ENCODE measurements around the gene OSGEP.
A peak's percentile ranks its signal among the peaks of the same experiment; 100 is the strongest.

The OSGEP gene

DNA sequence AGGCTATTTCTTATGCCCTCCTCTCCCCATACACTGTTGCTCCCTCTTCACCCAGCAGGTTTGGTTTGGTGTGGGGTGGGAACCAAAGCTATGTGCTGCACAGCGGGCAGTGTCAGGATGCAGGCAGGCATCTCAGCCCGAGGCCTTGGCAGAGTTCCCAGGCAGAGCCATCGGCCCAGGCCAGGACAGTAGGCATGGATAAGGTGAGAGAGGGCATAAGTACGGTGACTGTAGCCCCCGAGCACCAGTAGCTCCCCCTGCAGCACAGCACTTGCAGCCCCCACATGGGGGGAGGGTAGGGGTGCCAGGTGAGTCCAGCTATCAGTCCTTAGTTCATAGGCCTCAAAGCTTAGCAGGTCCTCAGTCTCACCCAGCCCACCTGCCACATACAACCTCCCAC is 25.8 kb downstream of the OSGEP start:
- no peak for DNase-seq

DNA sequence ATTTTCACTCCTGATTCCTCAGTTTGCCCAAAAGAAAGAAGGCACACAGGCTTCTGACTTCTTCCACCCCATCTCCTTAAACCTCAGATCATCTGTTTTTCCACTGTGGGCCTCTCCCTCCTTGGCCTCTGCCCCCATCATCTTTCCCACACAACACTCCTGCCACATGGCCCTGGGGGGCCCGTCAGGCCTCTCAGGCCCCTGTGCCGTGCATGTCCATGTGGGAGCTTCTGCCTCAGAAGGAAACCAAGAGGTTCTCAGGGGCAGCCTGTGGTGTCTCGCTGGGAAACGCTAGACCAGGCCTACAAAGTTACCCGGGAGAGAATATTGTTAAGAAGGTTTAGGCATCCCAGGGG is 26.6 kb downstream of the OSGEP start:
- DNase-seq, result no peak

DNA sequence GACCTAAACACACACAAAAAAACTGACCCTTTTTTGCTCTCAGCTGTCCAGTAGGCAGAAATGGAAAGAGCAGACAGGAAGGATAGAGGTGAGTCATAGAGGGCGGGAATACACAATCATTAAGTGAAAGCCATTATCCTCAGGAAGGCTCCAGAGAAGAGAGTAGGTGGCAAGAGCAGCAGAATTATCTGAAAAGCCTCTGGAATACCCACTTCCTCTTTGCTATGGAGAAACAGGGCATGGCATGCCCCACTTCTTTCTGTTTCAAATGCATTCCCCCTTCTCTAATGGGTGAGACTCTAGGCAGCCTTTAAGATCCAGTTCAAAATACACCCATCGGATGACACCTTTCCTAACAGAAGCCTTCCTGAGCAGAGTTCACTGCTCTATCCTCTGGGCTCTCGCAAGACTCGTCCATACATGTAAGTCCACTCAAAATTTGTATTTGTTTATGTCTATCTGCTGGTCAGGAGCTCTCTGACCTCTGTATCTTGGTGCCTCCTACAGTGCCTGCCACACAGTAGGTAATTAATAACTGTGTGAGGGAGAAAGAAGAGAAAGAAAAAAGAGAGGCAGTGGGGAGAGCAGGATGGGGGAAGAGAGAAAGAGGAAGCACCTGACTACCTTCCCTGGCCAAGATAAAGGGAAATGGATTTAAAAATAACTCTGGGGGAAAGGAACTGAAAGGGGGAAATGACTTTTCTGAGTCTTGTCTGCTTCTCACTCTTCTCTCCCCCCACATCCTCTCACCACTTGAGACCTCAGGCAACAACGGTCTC is 27.2 kb downstream of the OSGEP start:
- no peak for DNase-seq

DNA sequence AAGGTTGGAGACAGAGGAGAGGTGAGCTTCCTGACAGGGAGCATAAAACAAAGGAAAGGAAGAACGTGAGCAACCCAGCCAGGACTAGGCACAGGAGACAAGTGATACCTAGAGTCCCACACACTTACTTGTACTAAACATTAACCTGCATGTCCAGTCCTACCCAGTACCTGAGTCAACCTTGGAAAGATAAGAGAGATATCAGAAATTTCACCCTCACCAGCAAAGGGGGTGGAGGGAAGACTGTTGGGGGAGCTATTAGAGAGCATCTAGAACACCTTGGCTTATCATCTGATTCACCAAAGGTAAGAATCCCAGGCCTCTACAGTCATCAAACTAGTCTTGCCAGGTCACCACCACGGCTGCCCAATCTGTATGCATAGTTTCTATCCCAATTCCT is 29.8 kb downstream of the OSGEP start:
- no peak for DNase-seq

DNA sequence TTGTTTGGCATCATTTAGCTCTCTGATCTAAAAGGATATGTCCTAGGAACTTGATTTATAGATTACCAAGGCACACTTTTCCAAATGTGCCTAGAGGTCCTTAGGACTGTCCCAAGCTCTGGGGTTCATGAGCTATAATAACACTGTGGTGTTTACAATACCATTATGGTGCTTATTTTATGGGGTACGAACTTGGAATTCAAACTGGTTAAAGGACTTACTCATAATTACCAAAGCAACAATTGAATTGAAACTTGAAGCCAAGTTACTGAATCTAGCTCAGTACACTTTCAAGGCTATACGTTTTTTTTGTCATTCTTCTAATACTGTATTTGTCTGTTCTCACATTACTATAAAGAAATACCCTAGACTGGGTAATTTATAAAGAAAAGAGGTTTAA is 31.7 kb downstream of the OSGEP start:
- no peak for DNase-seq

DNA sequence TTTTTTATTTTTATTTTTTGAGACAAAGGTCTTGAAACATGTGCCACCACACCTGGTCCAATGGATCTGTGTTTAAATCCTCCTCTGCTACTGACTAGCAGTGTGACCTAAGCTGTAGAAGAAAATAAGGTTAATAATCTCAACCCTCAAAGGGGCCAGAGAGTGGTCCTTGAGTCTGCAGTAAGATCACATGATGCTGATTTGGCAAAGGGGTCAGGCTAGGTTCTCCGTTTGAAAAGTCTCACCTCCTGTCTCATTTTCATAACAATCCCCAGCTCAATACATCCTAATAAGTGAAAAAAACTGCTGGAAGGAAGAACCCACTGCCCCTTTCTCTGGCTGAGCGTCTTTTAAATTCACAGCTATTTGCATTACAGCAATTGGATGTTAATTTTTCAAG is 33.3 kb downstream of the OSGEP start:
- DNase-seq, result no peak

DNA sequence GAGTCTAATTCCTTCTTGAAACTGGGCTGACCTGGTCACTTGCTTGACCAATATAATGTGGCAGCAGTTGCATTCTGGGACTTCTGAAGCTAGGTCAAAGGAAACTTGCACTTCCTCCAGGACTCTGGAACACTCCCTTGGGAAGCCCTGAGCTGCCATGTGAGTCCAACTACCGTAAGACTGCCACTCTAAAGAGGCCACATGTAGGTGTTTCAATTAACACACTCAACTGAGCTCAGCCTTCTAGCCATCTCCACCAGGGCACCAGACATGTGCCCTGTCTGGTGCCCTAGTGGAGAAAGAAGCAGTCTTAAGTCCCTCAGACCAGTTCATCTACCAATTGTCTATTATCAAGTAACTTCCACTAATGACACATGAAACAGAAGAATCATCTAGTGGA is 35.2 kb downstream of the OSGEP start:
- DNase-seq, result no peak

DNA sequence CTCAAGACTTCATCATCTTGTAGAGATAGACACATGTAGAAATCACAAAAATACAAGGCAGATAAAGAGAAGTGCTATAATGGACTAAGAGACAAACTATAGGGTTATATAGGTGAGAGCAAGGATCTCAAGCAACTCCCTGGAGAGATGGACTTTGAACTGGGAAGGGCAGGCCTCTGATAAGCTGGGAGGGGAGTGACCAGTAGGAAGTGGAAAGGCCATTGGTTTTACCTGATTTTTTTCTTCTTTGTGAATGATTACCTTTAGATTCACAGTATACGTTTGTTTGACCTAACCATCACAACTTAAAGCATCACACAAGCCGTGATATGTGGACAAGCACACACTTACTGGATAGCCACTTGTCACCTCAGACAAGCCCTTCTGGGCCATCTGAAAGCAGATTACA is 36.1 kb downstream of the OSGEP start:
- no peak for DNase-seq

DNA sequence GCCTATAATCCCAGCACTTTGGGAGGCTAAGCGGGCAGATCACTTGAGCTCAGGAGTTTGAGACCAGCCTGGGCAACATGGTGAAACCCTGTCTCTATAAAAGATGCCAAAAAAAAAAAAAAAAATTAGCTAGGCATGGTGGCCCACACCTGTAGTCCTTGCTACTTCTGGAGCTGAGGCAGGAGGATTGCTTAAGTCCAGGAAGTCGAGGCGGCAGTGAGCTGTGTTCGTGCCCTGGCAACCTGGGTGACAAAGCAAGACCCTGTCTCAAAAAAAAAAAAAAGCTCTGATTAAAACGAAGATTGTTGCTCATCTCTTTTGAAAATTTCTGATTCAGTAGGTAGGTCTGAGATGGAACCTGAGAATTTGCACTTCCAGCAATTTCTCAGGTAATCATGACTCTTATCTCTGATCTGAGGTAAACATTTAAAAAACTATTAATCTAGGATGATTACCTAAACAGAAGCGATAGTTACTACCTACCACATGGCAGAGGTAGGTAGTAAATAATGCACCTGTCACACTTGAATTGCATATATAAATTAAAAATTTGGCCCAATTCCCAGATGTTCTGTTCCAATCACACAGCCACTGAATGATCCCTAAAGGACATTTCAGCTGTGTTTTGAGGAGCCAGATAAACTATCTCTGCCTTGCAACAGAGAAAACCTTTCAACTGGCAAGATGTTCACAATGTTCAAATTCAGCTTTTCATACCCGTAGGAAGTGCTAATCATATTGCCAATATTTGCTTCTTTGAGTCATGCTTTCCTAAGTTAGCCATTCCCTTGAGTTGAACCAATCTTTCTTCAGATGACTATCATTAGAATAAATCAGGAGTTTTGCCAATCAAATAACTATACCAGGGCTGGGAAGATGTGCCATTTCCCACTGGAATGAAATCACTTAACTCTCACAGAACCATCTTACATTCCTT is 37.1 kb downstream of the OSGEP start:
- DNase-seq, result no peak

DNA sequence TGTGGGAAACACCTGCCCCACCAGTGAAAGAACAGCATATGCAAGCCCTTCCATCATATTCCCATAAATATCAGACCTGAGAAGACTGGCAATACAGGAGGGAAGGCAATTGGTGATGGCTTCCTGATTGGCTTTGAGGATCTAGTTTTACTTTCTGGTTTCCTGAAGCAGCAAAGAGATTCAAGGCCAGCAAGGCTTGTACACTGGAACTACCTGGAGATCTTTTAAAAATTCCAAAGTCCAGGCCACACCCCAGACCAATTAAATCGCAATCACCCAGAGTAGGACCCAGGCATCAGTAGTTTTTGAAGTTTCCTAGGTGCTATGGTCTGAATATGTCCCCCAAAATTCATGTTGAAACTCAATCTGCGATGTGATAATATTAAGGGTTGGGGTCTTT is 38.4 kb downstream of the OSGEP start:
- no peak for DNase-seq

DNA sequence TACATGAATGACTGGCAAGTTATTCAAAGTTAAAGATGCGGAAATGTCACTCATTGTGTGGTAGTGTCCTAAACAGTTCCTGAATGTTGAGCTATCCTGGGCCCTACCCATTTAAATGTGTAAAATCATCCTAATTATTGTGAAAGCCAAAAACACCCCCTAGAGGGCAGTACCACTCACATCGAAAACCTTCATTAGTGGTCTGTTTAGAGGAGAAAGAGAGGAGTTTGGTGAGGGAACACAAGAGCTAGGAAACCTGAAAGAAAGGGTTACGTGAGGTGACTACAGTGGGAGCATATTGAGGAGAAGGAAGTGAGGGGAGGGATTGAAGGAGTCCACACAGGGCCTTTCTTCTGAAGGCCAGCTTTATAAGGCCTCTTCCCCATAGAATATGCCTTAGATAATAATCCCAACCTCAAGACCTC is 38.8 kb downstream of the OSGEP start:
- DNase-seq, result peak; percentile 46 to 71

DNA sequence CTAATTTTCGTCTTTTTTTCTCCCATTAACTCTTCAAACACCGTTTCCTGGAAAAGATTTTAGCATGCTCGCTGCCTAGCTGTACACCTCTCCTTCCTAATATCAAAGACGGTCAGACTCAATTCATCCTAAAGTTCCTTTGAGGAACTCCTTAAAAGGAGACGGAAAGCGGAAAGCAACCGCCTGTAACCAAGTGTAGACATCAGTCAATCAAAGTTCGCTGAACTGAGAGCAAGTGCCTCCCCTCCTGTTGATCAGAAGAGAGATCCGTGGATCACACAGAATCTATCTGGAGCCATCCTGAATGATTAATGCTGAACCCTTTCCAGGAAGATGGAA is 40.9 kb downstream of the OSGEP start:
- peak in 1 of 2 donors; percentile 39 for DNase-seq

DNA sequence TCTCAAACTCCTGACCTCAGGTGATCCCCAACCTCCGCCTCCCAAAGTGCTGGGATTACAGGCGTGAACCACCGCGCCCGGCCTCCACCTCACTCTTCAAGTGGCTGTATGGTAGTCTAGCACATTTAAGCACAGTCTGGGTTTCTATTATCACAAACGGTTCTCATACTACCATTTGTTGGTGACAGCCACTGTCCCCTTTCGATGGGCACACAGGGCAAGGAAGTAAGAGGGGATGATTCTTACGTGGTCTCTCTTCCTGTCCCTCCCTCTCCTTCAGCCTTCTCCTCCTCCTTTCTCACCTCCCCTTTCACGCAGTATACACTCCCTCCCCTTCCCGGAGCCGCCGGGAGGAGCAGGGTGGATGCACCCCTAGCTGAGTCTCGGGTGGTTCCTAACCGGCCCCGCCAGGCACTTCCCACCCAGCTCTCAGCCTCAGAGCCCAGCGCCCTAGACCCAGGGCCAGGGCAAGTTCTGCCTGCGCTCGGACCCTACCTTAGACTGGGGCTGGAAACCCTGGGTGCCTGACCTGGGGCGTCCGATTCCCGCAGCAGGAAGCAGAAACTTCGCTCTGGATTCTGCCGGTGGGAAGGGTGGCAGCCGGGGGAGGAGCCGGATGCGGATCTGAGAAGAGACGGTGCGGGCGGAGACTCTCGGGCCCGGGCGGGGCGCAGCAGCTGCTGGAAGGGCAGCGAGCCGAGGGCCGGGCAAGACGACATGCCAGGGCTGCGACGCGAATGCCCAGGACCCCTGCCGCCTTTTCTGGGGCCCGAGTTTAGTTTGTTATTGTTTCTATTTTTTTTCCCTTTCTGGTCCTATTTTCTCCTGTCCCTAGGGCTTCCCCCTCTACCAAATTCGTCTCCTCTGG is 41.5 kb downstream of the OSGEP start, which contains the start of gene TEP1:
TSS of gene TEP1 (minus strand) at position 626 of the 868 bp plus-strand sequence. CDS start 5,062 bp downstream, outside the sequence.
- peak; percentile 67 to 69 for DNase-seq

DNA sequence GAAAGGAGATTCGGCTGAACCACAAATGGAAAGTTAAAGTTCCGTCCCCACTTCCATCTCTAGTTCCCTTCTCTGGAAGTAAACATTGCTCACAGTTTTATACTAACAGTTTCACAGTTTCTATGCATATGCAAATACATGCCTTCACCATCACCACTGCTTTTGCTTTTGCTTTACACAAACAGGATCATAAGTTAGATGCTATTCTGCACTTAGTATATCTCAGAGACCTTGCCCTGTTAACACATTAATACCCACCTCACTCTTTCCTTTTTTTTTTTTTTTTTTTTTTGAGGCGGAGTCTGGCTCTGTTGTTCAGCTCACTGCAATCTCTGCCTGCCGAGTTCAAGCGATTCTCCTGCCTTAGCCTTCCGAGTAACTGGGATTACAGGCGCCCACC is 42.2 kb downstream of the OSGEP start:
- peak in 1 of 2 donors; percentile 41 for DNase-seq

DNA sequence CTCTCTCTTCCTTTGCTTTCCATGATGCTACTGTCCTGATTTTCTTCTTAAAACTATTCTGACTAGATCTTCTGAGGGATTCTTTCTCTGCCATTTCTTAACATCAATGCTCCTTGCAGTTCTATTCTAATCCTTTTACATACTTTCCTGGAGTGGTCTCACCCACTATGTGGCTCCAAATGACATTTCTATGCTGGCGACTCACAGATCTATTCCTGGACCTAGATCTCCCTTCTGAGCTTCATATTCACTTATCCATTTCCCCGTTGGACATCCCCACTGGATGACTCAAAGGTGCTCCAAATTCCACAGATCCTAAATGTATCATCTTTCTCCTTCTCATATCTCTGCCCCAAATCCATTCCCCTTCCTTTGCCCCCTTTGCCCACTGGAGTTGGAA is 45.4 kb downstream of the OSGEP start:
- DNase-seq, result no peak

DNA sequence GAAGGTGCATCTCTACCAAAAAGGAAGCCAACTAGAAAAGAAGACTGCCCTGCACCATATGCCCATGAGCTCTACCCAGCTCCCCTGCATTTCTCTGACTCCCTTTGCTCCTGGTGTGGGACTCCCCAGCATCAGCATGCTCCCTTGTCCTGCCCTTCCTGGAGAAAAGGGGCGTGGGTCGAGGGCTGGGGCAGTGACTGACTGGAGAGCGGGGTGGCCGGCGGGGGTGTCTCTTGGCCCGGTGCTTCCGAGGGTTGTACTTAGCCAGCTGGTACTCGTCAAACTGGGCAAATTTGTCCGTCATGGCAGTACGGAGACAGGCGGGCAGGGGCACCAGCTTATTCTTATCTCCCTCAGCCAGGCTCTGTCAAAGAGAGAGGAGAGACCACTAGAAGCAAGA is 51.1 kb downstream of the OSGEP start:
- no peak for DNase-seq

DNA sequence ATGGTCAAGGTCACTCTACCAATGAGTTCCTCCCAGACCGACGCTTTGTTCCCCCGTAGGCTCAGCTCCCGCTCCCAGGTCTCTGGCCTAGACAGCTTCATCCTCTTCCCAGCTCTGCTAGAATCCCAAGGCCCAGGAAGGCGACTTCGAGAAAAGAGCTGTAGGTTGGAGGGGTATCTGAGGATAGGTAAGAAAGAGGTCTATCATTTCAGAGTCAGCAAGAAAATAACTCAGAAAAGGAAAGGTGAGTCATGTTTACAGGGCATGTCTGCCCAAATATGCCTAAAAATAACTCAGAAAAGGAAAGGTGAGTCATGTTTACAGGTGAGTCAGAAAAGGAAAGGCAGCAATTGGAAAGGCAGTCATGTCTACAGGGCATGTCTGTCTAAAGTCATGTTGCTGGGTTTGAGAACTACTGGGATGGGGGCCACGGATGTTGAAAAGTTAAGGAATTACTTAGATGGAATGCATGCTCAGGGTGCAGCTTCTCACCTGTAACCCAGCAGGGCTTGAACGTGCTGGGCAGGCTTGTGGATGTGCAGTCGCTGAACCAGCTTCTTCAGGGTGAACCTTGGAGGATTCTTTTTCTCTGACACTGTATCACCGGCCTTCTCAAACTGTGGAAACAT is 53.5 kb downstream of the OSGEP start:
- DNase-seq, result no peak

DNA sequence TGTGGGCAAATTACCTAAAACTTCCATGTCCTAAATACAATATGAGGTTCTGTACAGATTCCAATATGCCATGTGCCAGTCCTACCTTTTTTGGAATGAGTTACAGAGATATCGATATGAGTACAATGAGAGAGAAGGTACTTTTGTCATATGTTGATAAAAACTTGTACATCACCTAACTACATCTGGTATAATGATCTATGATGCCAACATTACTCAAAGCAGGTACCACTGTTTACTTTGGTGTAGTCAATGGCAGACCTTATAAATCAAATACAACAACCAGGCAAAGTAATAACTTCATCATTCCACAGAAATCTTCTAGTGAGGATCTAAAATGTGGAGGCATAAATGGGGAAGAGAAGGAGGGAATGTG is 54.0 kb downstream of the OSGEP start:
- no peak for DNase-seq

DNA sequence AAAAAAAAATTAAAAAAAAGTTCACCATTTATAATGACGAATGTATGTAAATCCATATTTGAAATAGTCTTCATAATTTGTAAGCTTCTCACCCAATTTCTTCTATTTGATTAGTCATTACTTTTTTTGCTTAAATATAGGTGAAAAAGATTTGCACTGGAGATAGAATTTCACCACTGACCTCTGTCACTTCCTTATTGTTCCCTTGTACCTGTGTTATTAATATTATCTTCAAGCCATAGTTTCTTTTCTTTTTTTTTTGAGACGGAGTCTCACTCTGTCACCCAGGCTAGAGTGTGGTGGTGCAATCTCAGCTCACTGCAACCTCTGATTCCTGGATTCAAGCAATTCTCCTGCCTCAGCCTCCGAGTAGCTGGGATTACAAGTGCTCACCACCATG is 57.1 kb downstream of the OSGEP start:
- DNase-seq, result no peak

Data from CD4-positive, alpha-beta T cell treated with Interleukin-1 beta for 1 hour (primary cell).